NK-92 treated with Interleukin-12 subunit alpha and Interleukin-12 subunit beta, amount 100 ng/mL, for 24 hours (cell line): ENCODE results near the gene AKT1.

ENCODE experiments used
- DNase-seq: peaks from one replicate; lab custom pipeline; 2025; lab: John Stamatoyannopoulos, UW

The AKT1 gene

DNA sequence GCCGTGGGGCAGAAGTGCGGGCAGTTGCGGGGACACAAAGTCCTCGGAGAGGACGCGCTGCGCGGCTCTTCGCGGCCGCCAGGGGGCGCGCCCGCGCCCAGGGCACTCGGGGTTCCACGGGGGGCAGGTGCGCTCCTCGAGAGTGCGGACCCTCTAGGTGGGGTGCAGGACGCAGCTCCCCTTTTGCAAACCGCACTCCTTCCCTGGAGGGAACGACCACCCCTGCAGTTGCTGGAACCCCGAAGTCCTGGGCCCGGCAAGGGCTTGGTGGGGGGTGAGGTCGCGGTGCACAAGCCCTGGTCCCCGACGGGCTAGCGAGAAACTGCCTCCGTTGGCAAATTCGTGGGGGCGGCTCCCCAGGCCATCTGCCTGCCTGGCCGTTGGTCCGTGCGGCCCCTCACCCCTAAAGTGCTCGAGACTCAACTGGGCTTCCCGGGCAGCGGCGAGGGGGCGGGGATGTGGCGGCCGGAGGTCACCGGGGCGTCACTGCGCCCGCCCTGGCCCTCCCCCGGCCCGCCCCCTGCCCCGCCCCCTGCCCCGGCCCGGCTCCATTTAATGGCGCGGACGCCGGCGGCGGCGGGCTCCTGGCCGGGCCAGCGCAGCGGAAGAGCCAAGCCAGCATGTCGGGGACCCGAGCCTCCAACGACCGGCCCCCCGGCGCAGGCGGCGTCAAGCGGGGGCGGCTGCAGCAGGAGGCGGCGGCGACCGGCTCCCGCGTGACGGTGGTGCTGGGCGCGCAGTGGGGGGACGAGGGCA lies 71.7 kb downstream of the AKT1 start, which contains the start of gene ADSS1:
ADSS1 (plus strand) TSS at position 579 of the 756 bp plus-strand sequence; CDS start at position 621, 42 bp downstream.
- no peak for DNase-seq

- DNase-seq: no peak
Measured at GRCh38 chr14:104722938-104723650, 72.5 kb downstream of the AKT1 start.

- no peak for DNase-seq
Measured at GRCh38 chr14:104721505-104722431, 73.8 kb downstream of the AKT1 start.
